CD4-positive, alpha-beta T cell treated with Interleukin-17A for 4 hours (primary cell): ENCODE results near the gene AKR1C4.
"Not testable (repeated sequence)": the region's sequence is repeated elsewhere in the genome, so short reads cannot be mapped to it uniquely, and the experiment has no call there.

Source experiments
- DNase-seq: peaks from one replicate; pipeline ENCODE4 v3.0.0-alpha.2; 2020; ENCODE audit warnings: mixed read lengths

The AKR1C4 gene

DNA sequence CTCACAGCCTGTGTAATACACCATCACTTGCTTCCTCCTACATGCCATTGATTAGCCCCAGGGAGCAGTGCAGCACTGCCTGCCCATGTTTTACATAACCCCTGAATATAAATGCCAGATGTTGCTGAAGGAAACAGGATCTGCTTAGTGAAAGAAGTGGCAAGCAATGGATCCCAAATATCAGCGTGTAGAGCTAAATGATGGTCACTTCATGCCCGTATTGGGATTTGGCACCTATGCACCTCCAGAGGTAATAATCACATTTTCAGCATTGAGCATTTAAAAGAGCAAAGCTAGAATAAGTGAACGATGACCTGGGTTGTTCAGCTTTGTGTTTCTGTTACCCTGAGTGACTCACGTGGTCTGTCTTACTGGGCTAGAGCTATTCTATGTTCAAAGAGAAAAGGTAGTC is at the start of gene AKR1C4:
Gene AKR1C4 (plus strand): TSS at position 136 of the 412 bp plus-strand sequence. CDS start 31 bp downstream, at position 167.
- no peak for DNase-seq

GRCh38 chr10:5146920-5147254 is 49.8 kb upstream of the AKR1C4 start:
- DNase-seq = no peak

- no peak for DNase-seq
Observed at GRCh38 chr10:5147255-5147980, 49.2 kb upstream of the AKR1C4 start.

- no peak for DNase-seq
Observed at GRCh38 chr10:5147981-5148677, 48.5 kb upstream of the AKR1C4 start.

- DNase-seq = no peak
Observed at GRCh38 chr10:5148678-5149032, 48.0 kb upstream of the AKR1C4 start.

- DNase-seq = no peak
Observed at GRCh38 chr10:5151076-5151475, 45.6 kb upstream of the AKR1C4 start.

- DNase-seq = no peak
Observed at GRCh38 chr10:5155951-5156350, 40.7 kb upstream of the AKR1C4 start.

DNA sequence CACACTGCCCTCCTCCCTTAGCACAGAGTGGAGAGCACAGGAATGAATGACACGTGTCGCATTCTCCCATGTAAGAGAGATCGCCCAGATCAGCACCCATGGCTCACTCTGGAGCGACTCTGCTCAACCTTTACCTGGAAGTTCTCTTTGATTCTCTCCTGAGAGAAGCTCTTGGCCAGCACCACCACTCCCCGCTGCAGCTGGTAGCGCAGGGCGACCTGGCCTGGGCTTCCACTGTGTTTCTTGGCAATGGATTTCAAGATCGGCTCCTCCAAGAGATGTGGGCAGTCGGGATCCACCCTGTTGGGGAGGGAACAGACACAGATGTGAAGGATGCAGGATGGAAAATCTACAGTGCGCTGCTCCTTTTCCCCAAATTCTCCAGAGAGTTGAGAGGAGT is 39.1 kb upstream of the AKR1C4 start:
- DNase-seq = no peak

DNA sequence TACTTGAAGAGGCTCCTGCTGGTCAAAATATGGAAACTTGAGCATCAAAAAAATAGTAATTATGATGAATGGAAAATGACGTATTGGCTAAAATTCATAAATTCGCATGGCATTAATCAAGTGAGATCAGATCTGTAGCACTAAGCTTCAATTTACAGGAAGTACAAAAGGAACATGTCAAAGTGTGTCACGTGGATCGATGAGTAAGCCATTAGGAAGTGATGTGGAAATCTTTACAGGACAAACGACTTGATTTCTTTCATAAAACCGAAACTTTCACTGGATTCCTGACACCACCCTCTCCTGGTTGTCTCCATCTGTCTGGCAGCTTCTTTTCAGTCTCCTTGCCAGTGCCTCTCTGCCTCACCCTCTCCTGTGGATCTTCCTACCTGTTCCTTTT is 37.5 kb upstream of the AKR1C4 start:
- no peak for DNase-seq

DNA sequence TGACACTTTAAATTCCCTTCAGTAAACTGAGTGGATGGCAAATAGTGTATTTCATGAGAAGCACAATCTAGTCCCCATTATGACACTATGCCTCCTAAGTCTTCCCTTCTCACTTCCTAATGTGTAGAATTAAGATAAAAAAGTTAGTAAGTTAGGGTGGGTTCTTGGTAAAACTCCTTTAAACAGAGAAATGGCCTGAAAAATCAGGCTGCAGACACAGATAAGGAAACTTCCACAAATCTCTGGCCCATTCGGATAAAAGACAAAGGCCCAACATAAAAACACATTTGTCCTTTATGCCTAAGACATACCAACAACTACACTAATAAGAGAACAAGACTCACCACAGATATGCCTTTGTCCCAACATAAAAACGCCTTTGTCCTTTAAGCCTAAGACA is 33.1 kb upstream of the AKR1C4 start:
- DNase-seq = no peak

GRCh38 chr10:5165738-5166137 is 30.9 kb upstream of the AKR1C4 start:
- DNase-seq = no peak

- DNase-seq = no peak
Observed at GRCh38 chr10:5168897-5169420, 27.7 kb upstream of the AKR1C4 start.

GRCh38 chr10:5175581-5175980 is 21.1 kb upstream of the AKR1C4 start:
- not testable (repeated sequence) for DNase-seq

GRCh38 chr10:5180503-5180902 is 16.1 kb upstream of the AKR1C4 start:
- not testable (repeated sequence) for DNase-seq

GRCh38 chr10:5183923-5184322 is 12.7 kb upstream of the AKR1C4 start:
- DNase-seq = no peak

DNA sequence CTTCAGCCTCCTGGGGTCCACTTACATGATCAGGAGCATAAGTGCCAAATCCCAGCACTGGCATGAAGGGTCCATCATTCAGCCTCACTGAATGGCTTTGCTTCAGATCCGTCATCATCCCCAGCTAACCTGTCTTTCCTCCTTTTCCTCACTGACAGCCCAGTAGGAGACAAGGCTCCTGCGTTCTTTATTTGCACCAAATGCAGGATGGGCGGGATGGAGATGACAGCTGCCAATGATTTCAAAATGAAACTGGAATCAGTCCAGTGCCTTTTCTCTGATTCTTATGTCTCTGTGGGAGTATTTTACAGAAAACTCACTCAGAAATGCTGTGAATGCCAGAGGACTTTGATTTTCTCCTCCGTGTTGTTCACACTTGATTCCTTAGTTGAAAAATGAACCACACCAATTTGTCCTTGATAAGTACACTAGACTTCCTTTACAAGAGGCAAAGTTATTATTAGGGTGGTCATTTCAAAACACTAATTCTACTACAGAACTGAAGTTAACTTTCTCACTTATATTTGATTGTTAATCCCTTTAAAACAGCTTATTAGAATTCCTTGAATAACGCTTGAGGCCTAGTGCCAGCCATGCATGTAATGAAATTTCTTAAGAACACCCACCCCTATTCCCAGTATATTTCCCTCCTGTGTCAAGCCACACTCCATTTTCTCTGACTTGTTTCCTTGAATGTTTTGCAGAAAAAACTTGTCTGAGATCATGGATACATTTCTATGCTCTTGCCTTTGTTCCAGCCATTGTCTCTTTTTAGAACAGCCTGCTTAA is 11.5 kb upstream of the AKR1C4 start, which contains the start of gene AKR1C8:
Gene AKR1C8 (minus strand): TSS at position 164 of the 789 bp plus-strand sequence. CDS start 46 bp downstream, at position 118.
- DNase-seq = no peak

DNA sequence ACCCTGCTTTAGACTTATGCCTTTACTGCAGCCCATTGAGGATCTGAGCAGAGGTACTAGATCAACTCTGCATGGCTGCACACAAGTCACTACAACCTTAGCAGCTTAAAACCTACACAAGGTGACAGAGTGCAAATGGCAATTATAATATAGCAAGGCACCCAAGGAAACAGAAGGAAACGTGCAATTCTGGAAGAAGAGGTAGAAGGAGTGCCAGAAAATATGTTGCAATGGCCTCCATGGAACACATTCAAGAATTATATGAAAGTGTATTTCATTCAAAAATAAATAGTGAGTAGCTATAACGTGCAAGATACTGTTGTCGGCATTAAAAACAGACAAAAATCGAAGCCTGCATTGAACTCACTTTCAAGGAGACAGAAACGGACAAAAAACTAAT is 8.8 kb upstream of the AKR1C4 start:
- DNase-seq = no peak

DNA sequence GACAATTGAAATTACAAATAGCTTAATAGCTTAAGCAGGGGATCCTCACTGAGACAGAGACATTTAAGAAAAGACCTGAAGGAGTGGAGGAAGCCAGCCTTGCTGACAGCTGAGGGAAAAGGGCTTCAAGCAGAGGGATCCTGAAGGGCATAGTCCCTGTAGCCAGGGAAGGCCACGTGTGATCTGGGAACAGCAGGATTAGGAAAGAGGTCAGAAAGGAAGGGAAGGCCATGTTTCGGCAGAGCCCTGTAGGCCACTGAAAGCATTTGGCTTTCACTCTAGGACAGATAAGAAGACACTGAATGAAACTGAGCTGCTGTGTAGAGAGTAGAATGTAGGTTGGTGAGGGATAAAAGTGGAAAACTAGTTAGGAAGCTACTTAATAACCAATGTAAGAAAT is 8.3 kb upstream of the AKR1C4 start:
- no peak for DNase-seq

- DNase-seq = no peak
Observed at GRCh38 chr10:5194431-5194830, 2.2 kb upstream of the AKR1C4 start.

DNA sequence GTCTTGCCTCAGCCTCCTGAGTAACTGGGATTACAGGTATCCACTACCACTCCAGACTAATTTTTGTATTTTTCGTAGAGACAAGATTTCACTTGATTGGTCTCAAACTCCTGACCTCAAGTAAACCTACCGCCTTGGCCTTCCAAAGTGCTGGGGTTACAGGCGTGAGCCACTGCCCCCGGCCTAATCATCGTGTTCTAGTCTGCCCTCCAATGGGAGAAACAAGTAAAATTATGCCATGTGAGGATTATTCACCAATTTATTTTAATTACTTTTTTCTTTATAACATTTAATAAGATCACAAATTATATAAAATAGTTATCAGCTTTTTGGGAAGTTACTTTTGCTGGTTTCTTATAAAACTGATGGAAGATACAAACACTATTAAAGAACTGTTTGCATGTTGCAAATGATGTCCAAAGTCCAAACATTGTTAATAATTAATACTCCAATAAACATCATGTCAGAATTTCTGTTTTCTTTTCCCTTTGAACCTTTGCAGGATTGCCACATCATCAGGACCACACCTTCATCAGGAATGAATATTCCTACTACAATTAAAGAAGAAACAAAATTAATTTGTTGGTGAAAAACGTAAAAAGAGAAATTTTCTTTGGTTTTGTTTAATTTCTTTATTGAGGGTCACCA is 786 bp upstream of the AKR1C4 start:
- no peak for DNase-seq

- DNase-seq = no peak
Observed at GRCh38 chr10:5198386-5198785, 1.7 kb downstream of the AKR1C4 start.

DNA sequence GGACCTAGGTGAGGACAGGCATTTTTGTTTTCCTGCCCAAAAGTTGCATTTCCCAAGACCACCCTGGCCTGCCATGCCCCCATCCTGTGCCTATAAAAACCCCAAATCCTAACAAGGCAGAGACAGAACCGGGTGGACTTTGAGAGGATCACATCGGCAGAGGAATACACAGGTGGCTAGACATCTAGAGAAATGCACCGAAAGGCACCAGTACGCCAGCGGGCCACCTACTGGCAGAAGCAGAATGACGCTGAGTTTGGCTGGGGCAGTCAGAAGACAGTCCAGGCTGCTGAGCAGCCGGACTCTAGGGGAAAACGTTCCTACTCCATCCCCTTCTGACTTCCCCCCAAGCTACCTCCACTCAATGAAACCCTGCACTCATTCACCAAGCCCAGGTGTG is 2.8 kb downstream of the AKR1C4 start:
- DNase-seq = no peak

GRCh38 chr10:5206799-5207198 is 10.2 kb downstream of the AKR1C4 start:
- DNase-seq = no peak
